Measurements from ENCODE around the gene ITGB5. TPM values are rescaled to one million over a fixed set of nuclear protein-coding genes. Genes with fewer than 3 reads are reported as not detected.

Gene ITGB5
- total RNA-seq, 1 donor from 2014 or later = 501 TPM

DNA sequence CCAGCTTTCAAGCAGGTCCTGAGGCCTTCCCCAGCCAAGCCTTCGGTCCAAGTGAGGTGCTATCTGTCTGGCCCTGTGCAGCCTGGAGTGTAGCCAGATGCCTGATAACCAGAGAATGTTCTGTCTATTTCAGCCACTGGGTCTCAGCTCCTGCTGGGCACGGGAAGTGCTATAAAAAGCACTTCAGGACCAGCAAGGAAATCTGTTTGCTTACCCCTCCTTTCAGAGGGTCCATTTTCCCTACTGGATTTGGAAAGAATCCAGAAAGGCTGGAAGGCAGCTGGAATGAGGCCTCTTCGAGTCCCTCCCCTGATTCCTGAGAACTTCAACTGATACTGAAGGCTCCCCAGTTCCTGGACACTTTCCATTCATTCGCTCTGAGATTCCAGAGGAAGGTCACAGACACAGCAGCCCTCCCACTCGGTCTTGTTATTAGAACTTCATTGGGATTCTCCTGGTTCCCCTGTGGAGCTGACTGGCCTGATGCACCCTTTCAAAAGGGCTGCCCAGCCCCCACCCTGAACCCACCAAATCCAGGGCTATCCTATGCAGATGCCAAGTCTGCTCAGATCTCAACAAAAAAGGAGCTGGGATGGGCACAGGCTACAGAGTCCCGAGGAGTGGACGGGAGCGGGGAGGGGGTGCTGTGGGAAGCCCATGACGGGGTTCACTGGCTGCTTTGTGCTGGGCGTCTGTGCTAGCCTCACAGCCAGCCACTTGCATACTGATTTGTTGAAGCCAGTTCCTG, 86.5 kb downstream of the ITGB5 start:
- H3K4me3 Mint-ChIP-seq (ENCODE audit: unreplicated experiment) = peak overlapping the region; percentile 15
- no peak for DNase-seq (ENCODE audit: low spot score)
- TF ChIP-seq, protein P1, sequence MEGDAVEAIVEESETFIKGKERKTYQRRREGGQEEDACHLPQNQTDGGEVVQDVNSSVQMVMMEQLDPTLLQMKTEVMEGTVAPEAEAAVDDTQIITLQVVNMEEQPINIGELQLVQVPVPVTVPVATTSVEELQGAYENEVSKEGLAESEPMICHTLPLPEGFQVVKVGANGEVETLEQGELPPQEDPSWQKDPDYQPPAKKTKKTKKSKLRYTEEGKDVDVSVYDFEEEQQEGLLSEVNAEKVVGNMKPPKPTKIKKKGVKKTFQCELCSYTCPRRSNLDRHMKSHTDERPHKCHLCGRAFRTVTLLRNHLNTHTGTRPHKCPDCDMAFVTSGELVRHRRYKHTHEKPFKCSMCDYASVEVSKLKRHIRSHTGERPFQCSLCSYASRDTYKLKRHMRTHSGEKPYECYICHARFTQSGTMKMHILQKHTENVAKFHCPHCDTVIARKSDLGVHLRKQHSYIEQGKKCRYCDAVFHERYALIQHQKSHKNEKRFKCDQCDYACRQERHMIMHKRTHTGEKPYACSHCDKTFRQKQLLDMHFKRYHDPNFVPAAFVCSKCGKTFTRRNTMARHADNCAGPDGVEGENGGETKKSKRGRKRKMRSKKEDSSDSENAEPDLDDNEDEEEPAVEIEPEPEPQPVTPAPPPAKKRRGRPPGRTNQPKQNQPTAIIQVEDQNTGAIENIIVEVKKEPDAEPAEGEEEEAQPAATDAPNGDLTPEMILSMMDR (IDR thresholded peaks at IDR 0.05) = no peak
- H3K9me3 Mint-ChIP-seq (ENCODE audit: low read depth) = no peaks in the 10 kb centered on the region
- H3K36me3 Mint-ChIP-seq (ENCODE audit: low read depth) = peaks cover 22% of the 10 kb centered on the region
- H3K4me1 Mint-ChIP-seq (ENCODE audit: low read depth) = peaks cover 53% of the 10 kb centered on the region
- no peaks in the 10 kb centered on the region for H3K27me3 Mint-ChIP-seq (ENCODE audit: low read depth)
- H3K27ac Mint-ChIP-seq (ENCODE audit: unreplicated experiment) = peak overlapping the region; percentile 92

DNA sequence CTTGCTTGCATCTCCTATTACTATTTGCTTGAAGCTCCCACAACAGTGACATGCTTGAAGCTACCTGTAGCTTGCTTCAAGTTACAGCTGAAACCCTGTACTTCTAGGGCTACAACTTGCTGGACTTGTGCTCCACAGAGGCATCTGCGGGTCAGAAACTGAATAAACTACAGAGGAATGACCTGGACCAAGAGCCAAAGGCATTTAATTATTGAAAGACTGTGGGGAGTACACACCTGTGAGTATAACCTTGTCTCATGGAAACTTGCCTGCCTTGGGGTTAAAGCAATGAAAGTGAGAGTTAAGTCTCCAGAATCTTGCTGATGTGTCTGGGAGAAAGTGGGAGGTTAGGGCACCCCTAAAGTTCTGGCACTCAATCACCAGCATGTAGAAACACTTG, 87.1 kb downstream of the ITGB5 start:
- H3K27ac Mint-ChIP-seq (ENCODE audit: unreplicated experiment) = peak overlapping the region; percentile 92
- H3K27me3 Mint-ChIP-seq (ENCODE audit: low read depth) = no peaks in the 10 kb centered on the region
- DNase-seq (ENCODE audit: low spot score) = no peak
- H3K9me3 Mint-ChIP-seq (ENCODE audit: low read depth) = no peaks in the 10 kb centered on the region
- TF ChIP-seq, protein P1 (IDR thresholded peaks at IDR 0.05) = no peak
- H3K4me1 Mint-ChIP-seq (ENCODE audit: low read depth) = peaks cover 48% of the 10 kb centered on the region
- no peak overlapping the region for H3K4me3 Mint-ChIP-seq (ENCODE audit: unreplicated experiment)
- peaks cover 27% of the 10 kb centered on the region for H3K36me3 Mint-ChIP-seq (ENCODE audit: low read depth)

DNA sequence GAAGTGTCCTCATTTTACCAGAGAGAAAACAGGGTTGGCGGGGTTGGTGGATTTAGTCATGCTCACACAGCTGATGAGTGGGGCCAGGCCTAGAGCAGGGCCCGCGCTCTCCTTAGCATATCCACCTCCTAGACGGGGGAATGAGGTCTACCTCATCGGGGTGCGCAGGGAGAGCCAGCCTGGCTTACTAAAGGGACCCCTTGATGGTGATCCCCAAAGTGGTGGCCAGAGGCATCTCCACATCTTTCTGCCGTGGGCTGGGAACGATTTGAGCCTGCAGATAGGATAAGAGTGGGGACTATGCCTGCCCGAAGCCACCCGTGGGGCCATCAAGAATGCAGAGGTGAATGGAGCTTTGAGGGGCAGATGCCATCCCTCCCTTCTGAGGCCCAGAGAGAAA, 87.5 kb downstream of the ITGB5 start:
- TF ChIP-seq, protein P1 (IDR thresholded peaks at IDR 0.05) = no peak
- Mint-ChIP-seq H3K9me3 (ENCODE audit: low read depth) (no peaks in the 10 kb centered on the region), H3K27ac (ENCODE audit: unreplicated experiment) (peak overlapping the region; percentile 92), H3K27me3 (ENCODE audit: low read depth) (no peaks in the 10 kb centered on the region), H3K4me1 (ENCODE audit: low read depth) (peaks cover 45% of the 10 kb centered on the region), H3K4me3 (ENCODE audit: unreplicated experiment) (no peak overlapping the region), H3K36me3 (ENCODE audit: low read depth) (peaks cover 29% of the 10 kb centered on the region)
- DNase-seq (ENCODE audit: low spot score) = no peak

DNA sequence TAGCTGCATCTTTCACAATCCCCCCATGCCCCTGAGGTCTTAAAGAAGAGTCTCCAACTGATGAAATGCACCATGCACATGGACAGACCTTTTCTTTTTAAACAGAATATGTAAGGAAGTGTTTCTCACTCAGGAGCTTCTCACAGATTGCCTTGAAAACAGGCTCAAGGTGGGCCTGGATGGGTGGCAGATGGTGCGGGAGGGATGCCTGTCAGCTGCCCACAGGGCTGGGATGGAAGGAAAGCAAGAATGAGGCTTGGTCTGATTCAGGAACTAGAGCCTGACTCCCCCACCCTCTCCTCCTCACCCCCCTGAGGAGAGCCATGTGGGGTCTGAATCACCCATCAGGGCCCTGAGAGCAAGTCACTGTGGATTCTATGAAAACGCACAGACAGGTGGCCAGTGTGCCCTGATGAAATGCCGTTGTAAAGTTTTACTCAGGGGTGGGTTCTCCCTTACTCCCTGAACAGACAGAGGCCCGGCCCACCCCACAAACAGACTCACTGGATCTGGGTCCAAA, 89.7 kb downstream of the ITGB5 start:
- H3K4me1 Mint-ChIP-seq (ENCODE audit: low read depth) = peaks cover 58% of the 10 kb centered on the region
- no peaks in the 10 kb centered on the region for H3K27me3 Mint-ChIP-seq (ENCODE audit: low read depth)
- TF ChIP-seq, protein P1 (IDR thresholded peaks at IDR 0.05) = no peak
- H3K4me3 Mint-ChIP-seq (ENCODE audit: unreplicated experiment) = no peak overlapping the region
- DNase-seq (ENCODE audit: low spot score) = no peak
- H3K9me3 Mint-ChIP-seq (ENCODE audit: low read depth) = no peaks in the 10 kb centered on the region
- H3K27ac Mint-ChIP-seq (ENCODE audit: unreplicated experiment) = peak overlapping the region; percentile 29
- H3K36me3 Mint-ChIP-seq (ENCODE audit: low read depth) = peaks cover 34% of the 10 kb centered on the region

DNA sequence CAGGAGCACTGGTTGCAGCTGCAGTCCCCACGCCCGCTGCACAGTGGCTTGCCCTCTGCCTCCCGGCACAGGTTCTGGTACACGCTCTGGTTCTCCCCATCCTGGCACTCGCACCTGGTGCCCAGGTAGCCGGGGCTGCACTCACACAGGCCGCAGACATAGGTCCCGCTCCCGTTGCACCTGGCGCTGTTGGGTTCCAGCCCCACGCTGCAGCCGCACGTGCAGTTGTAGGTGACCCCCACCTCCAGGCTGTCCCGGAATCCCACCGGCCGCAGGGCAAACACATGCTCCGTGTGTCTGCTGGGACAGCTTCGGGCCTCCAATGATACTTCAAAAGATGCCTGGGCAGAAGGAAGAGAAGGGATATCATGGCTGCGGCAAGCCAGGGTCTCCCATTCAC, 90.7 kb downstream of the ITGB5 start:
- H3K4me1 Mint-ChIP-seq (ENCODE audit: low read depth) = peaks cover 59% of the 10 kb centered on the region
- DNase-seq (ENCODE audit: low spot score) = no peak
- H3K36me3 Mint-ChIP-seq (ENCODE audit: low read depth) = peaks cover 33% of the 10 kb centered on the region
- no peak overlapping the region for H3K4me3 Mint-ChIP-seq (ENCODE audit: unreplicated experiment)
- no peaks in the 10 kb centered on the region for H3K27me3 Mint-ChIP-seq (ENCODE audit: low read depth)
- TF ChIP-seq, protein P1 (IDR thresholded peaks at IDR 0.05) = no peak
- H3K9me3 Mint-ChIP-seq (ENCODE audit: low read depth) = no peaks in the 10 kb centered on the region
- no peak overlapping the region for H3K27ac Mint-ChIP-seq (ENCODE audit: unreplicated experiment)
